A673 (cell line): Measurements from ENCODE around the gene MRPS18A. TPM values are rescaled to one million over a fixed set of nuclear protein-coding genes. Genes with fewer than 3 reads are reported as not detected.

ENCODE experiments used
- BruUV-seq: library from RNA; stranded (reverse); fragments of 400-500 nt; replicated peaks from 2 replicates; lab custom pipeline; 2021; lab: Mats Ljungman, UMichigan
- CTCF ChIA-PET: fragments of 300-600 bp; sonication (Branson Sonifier 250); formaldehyde crosslinking; loops from one replicate; lab custom pipeline; 2022; ENCODE audit warnings: antibody characterized with exemption; lab: Charles Lee
- POLR2A ChIA-PET: fragments of 300-600 bp; sonication (Branson Sonifier 250); formaldehyde crosslinking; loops from one replicate; lab custom pipeline; 2022; ENCODE audit warnings: antibody characterized with exemption; ENCODE audit not compliant: low non-redundant PET; lab: Charles Lee
- DNase-seq: peaks from one replicate; pipeline ENCODE4 v3.0.0-alpha.2; 2015; ENCODE audit warnings: low spot score
- H3K27ac ChIP-seq: fragments of 200-600 bp; sonication (generic); 2 replicates; pipeline ENCODE4 v1.5.1; 2016; ENCODE audit warnings: mixed run types, low read depth, mild to moderate bottlenecking, mixed read lengths, antibody characterized with exemption, low read length; ENCODE audit not compliant: poor library complexity, severe bottlenecking
- H3K27me3 ChIP-seq: fragments of 200-600 bp; sonication (generic); replicated peaks from 2 replicates; pipeline ENCODE4 v1.6.1; 2017; ENCODE audit warnings: mixed run types, low read depth, mild to moderate bottlenecking, mixed read lengths, antibody characterized with exemption, low read length; ENCODE audit not compliant: insufficient read depth, poor library complexity
- H3K36me3 ChIP-seq: fragments of 200-600 bp; sonication (generic); 2 replicates; pipeline ENCODE4 v1.6.1; 2016; ENCODE audit warnings: mixed run types, mild to moderate bottlenecking, mixed read lengths, antibody characterized with exemption, low read length; ENCODE audit not compliant: insufficient read depth, poor library complexity, severe bottlenecking
- H3K4me1 ChIP-seq: fragments of 200-600 bp; sonication (generic); 2 replicates; pipeline ENCODE4 v1.6.1; 2017; ENCODE audit warnings: mixed run types, mild to moderate bottlenecking, mixed read lengths, antibody characterized with exemption, low read length; ENCODE audit not compliant: insufficient read depth, poor library complexity, severe bottlenecking
- H3K4me3 ChIP-seq: fragments of 200-600 bp; sonication (generic); 2 replicates; pipeline ENCODE4 v1.5.1; 2016; ENCODE audit warnings: low read depth, mixed run types, mild to moderate bottlenecking, mixed read lengths, low read length; ENCODE audit not compliant: poor library complexity, severe bottlenecking
- H3K9me3 ChIP-seq: fragments of 200-600 bp; sonication (generic); 2 replicates; pipeline ENCODE4 v1.6.1; 2016; ENCODE audit warnings: mixed run types, low read depth, mild to moderate bottlenecking, mixed read lengths, antibody characterized with exemption, low read length; ENCODE audit not compliant: poor library complexity, severe bottlenecking
- CTCF ChIP-seq: fragments of 300-800, 200-600 bp; sonication (generic); conservative IDR thresholded peaks from 2 replicates; pipeline ENCODE4 v1.5.1; 2017; ENCODE audit warnings: low read depth, mild to moderate bottlenecking, antibody characterized with exemption, low read length, moderate library complexity, mixed read lengths
- EZH2 ChIP-seq: fragments of 200-600 bp; sonication (generic); IDR thresholded peaks from 2 replicates; pipeline ENCODE4 v1.6.1; 2017; ENCODE audit warnings: borderline replicate concordance, low read depth, mild to moderate bottlenecking, mixed read lengths, antibody characterized with exemption, low read length; ENCODE audit not compliant: poor library complexity, severe bottlenecking
- intact Hi-C: fragments of 100-400 bp; cut with micrococcal nuclease; formaldehyde crosslinking; loops from one replicate; pipeline ENCODE4 v1.10.0; 2022; ENCODE audit not compliant: unreplicated experiment
- total RNA-seq: library from RNA; stranded (reverse); gene quantifications from 2 replicates; pipeline ENCODE4 v1.2.3, GENCODE V29; 2021

Gene MRPS18A
- total RNA-seq, 1 experiment from 2014 or later = 64.6 TPM

GRCh38 chr6:43730634-43731033 is 43.0 kb upstream of the MRPS18A start:
- CTCF ChIA-PET = no interaction called here
- H3K27me3 ChIP-seq = no peaks in the 10 kb centered on the region
- no peak overlapping the region for H3K27ac ChIP-seq
- TF ChIP-seq EZH2 (no peak), CTCF (no peak)
- no TSS peak for BruUV-seq
- H3K4me3 ChIP-seq = no peak overlapping the region
- H3K9me3 ChIP-seq = peaks cover 15% of the 10 kb centered on the region
- POLR2A ChIA-PET = no interaction called here
- intact Hi-C loops = no loop called here
- peaks cover 3% of the 10 kb centered on the region for H3K4me1 ChIP-seq
- H3K36me3 ChIP-seq = no peaks in the 10 kb centered on the region
- DNase-seq = no peak

- intact Hi-C loops = no loop called here
- no peak for DNase-seq
- no peak overlapping the region for H3K27ac ChIP-seq
- H3K36me3 ChIP-seq = no peaks in the 10 kb centered on the region
- no peak overlapping the region for H3K4me3 ChIP-seq
- CTCF ChIA-PET = no interaction called here
- no peaks in the 10 kb centered on the region for H3K27me3 ChIP-seq
- POLR2A ChIA-PET = no interaction called here
- peaks cover 15% of the 10 kb centered on the region for H3K9me3 ChIP-seq
- H3K4me1 ChIP-seq = peaks cover 14% of the 10 kb centered on the region
- TF ChIP-seq EZH2 (no peak), CTCF (no peak)
- BruUV-seq = no TSS peak
Observed at GRCh38 chr6:43729537-43729936, 41.9 kb upstream of the MRPS18A start.

- Histone ChIP-seq H3K4me3 (no peak overlapping the region), H3K9me3 (peaks cover 15% of the 10 kb centered on the region), H3K36me3 (no peaks in the 10 kb centered on the region), H3K27ac (no peak overlapping the region), H3K4me1 (peaks cover 21% of the 10 kb centered on the region), H3K27me3 (no peaks in the 10 kb centered on the region)
- intact Hi-C loops = no loop called here
- POLR2A ChIA-PET = no interaction called here
- BruUV-seq = no TSS peak
- CTCF ChIA-PET = no interaction called here
- no peak for DNase-seq
- TF ChIP-seq CTCF (no peak), EZH2 (no peak)
Observed at GRCh38 chr6:43728586-43728985, 41.0 kb upstream of the MRPS18A start.
